LHCN-M2 (cell line): Measurements from ENCODE around the gene RPAIN. TPM values are rescaled to one million over a fixed set of nuclear protein-coding genes. Genes with fewer than 3 reads are reported as not detected.
"Not testable (repeated sequence)": the region's sequence is repeated elsewhere in the genome, so short reads cannot be mapped to it uniquely, and the experiment has no call there.

Experiments used
- DNase-seq: peaks from one replicate; pipeline ENCODE4 v3.0.0-alpha.2; 2012; ENCODE audit warnings: low read depth
- total RNA-seq: library from RNA; depleted of rRNA; stranded (reverse); fragments of >200 nt; gene quantifications from 2 replicates; pipeline ENCODE4 v1.2.3, GENCODE V29; 2014

The RPAIN gene
- total RNA-seq, 1 experiment from 2014 or later, result 32.1 TPM

GRCh38 chr17:5429191-5429887 is 9.4 kb downstream of the RPAIN start:
- DNase-seq, result no peak

DNA sequence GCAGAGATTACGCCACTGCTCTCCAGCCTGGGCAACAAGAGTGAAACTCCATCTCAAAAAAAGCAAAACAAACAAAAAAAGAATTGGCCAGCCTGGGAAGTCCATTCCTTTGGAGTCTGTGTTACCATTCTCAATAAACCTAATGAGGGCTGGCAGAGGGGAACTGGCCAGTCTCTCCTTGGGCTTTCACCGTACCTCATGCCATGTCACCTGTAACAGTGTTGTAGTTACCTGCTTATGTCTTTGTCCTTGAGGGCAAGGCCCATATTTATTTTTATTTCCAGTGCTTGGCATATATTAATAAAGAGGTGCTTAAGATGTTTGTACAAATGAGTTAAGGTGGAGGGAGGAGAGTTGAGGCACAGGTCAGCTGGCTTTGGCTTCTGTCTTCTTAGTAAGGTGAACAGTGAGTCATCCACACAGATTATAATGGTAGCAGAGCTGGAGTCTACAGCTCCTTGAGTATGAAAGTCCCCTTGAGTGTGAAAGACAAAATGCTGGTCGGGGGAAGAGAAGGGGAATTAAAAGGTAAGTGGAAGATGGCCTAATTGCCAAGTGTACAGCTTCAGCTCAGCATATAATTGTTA is 10.5 kb downstream of the RPAIN start:
- DNase-seq, result no peak

GRCh38 chr17:5431234-5431633 is 11.3 kb downstream of the RPAIN start:
- DNase-seq, result not testable (repeated sequence)

- DNase-seq, result no peak
These were observed 12.1 kb downstream of the RPAIN start for GRCh38 chr17:5431949-5432556.

- no peak for DNase-seq
These were observed 15.0 kb downstream of the RPAIN start for GRCh38 chr17:5434984-5435383.

DNA sequence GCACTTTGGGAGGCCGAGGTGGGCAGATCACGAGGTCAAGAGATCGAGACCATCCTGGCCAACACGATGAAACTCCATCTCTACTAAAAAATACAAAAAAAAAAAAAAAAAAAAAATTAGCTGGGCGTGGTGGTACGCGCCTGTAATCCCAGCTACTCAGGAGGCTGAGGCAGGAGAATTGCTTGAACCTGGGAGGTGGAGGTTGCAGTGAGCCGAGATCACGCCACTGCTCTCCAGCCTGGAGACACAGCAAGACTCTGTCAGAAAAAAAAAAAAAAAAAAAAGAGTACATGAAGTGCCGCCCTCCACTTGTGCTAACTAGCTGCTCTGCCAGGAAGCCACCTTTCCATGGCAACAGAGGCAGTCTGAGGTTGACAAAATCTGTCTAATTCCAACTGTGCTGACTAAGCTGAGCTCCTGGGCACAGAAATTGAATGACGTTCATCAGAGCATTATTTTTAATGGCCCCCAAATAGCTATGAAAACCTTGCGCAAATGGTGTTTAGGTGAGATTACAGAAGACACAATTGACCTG is 15.9 kb downstream of the RPAIN start:
- not testable (repeated sequence) for DNase-seq

GRCh38 chr17:5437721-5438317 is 17.8 kb downstream of the RPAIN start:
- peak; percentile 13 for DNase-seq

- DNase-seq, result peak; percentile 91
These were observed 18.9 kb downstream of the RPAIN start, which contains the start of gene C1QBP for GRCh38 chr17:5438716-5439445. TSS of gene C1QBP (minus strand) at chr17:5439155. CDS start at chr17:5439073, 82 bp downstream.

- no peak for DNase-seq
These were observed 19.4 kb downstream of the RPAIN start for GRCh38 chr17:5439446-5439764.

DNA sequence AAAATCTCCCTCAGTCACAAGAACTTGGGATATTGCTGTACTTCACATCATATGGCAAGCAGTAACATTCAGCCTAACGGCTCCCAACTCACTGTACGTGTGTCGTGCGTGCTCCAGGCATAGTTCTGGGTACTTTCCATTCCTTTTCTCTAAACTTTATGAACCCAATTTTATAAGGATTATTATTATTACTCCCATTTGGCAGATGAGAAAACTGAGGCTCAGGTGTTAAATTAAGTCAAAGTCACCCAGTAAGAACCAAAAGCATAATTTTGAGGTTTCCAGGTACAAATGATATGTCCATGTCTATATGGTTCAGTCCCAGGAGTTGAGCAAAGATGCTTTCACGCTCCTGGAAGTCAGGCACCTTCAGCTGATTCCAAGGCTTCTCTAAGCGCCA is 23.7 kb downstream of the RPAIN start:
- no peak for DNase-seq

DNA sequence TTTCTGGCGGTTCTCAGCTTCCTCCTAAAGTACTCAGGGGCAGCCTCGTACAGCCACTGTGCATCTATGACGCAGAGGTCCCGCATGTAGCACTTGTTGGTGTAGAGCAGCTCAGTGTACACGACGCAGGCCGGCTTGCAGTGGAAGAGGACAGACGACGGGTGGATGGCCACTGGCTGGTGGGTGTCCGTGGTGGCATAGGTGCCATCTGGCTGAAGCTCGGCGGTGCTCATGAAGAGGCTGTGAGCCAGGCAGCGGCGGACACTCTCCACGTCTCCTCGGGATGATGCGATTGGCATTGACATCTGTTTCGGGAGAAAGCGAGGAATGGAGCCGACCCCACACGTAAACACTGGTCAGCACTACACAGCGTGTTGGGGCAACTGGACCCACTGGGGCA is 24.2 kb downstream of the RPAIN start:
- no peak for DNase-seq

GRCh38 chr17:5446786-5447185 is 26.8 kb downstream of the RPAIN start:
- DNase-seq, result no peak

- no peak for DNase-seq
These were observed 44.9 kb downstream of the RPAIN start for GRCh38 chr17:5464717-5465507.

DNA sequence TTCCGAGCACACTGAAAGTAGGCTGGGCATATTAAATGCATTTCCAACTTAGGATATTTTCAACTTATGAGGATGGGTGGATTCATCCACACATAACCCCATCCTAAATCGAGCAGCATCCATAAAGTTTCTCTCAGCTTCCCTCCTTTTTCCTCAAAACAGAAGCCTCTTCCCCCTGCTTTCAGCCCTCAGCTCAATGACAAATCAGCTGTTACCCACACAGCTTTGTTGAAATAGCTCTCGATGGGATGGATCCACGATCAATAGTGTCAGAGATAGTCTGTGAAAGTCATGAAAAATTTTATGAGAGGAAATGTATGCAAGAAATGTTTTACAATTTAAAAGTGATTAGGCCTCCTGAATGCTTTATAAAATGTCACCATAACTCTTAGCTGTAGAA is 46.3 kb downstream of the RPAIN start:
- DNase-seq, result no peak

- no peak for DNase-seq
These were observed 47.4 kb downstream of the RPAIN start for GRCh38 chr17:5467416-5467815.

GRCh38 chr17:5468075-5468473 is 48.1 kb downstream of the RPAIN start:
- no peak for DNase-seq

DNA sequence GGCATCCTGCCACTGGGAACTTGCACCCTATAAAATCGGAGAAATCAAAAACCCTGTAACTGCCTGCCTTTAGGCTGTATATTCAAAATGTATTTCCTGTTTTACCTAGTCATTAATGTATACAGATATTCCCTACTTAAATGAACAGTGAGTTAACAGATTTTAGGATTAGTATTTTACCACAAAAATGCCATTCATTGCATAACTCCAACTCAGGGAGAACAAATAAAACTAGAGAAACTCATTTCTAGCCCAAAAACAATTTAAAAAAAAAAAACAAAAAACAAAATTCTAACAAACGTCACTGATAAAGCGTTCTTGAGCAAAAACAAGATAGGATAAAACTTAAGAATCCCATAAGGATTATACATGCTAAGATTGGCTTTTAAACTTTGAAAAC is 52.5 kb downstream of the RPAIN start:
- no peak for DNase-seq

DNA sequence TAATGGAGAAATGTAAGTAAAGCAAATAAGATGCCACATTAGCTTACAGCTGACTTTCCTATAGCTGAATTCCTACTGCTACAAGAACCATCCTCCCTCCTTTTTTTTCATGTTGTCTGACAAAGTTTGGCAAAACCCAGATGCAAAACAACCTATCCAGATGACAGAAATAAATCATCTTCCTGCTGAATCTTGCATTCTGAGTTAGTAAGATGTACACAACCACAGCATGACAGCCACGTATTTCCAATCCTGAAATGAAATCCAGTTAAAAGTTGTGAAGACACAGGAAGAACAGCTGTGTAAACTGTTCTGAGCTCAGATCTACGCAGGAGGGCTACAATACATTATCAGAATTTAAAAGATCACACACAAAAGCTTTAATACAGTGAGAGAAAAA is 53.9 kb downstream of the RPAIN start:
- peak; percentile 84 for DNase-seq

- no peak for DNase-seq
These were observed 59.0 kb downstream of the RPAIN start for GRCh38 chr17:5478992-5479391.

- DNase-seq, result no peak
These were observed 61.0 kb downstream of the RPAIN start for GRCh38 chr17:5480962-5481361.

- no peak for DNase-seq
These were observed 61.5 kb downstream of the RPAIN start for GRCh38 chr17:5481451-5481850.
